ENCODE data around the gene CCL1. TPM values are rescaled to one million over a fixed set of nuclear protein-coding genes. Genes with fewer than 3 reads are reported as not detected.

The CCL1 gene
- polyA plus RNA-seq, 1 of the 3 experiments (the other 2 are of a cell fraction): not detected

DNA sequence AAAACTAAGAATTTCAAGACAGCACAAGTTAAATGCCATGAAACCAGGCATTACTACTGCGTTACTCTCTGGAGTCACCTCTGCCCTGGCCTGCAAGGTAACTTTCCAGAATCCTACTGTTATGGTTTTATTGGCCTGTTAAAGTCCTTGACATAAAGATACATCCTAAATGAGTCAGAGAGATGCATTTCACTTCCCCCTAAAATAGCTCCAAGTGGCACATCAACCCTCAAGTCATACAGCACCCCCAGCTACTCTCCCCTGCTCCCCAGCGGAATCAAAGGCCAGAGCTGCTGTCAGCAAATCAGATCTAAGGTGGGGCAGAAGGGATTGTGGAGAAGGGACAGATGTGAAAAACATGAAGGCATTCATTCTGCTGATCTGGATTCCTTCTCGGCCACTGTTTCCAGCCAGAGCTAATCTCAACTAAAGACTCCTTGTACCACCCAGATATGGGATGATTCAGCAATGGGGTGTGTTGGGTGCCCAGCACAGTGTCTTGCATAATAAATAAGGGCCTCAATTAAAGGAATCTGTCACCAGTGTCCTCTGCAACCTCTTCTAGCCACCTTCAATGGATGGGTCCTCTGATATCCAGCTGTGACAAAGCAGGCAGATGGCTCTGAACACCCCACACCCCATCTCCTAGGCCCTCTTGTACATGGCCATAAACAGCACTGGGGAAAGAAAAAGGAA is 8.5 kb upstream of the CCL1 start:
- Histone ChIP-seq H3K36me3 (replicated peaks in 1 of 2; ENCODE audit: control insufficient read depth in 1 of 2, insufficient read depth in 2 of 2, low read length in 1 of 2) (no peaks in the 10 kb centered on the region), H3K4me2 (no peak overlapping the region), H4K20me1 (ENCODE audit: insufficient read depth) (no peaks in the 10 kb centered on the region), H3K4me1 (ENCODE audit: control insufficient read depth in 1 of 2, insufficient read depth in 2 of 2, low read depth in 1 of 2, low read length in 1 of 2) (no peaks in the 10 kb centered on the region), H3K9ac (no peak overlapping the region), H3F3A (replicated peaks; ENCODE audit: insufficient read depth) (no peaks in the 10 kb centered on the region), H3K9me2 (no peaks in the 10 kb centered on the region), H3K27me3 (ENCODE audit: insufficient read depth) (no peaks in the 10 kb centered on the region; the same call in 1 of the 2 replicates), H3K79me2 (ENCODE audit: insufficient read depth) (no peaks in the 10 kb centered on the region), H3K27ac (ENCODE audit: low read depth in 2 of 2, low read length in 1 of 2) (no peak overlapping the region), H3K9me3 (no peaks in the 10 kb centered on the region), H3K4me3 (ENCODE audit: low read depth in 2 of 2, low read length in 1 of 2) (no peak overlapping the region), H2AFZ (ENCODE audit: low read depth) (no peak overlapping the region)
- 21% methylated on average over 3 of the region's 3 CpGs for WGBS (ENCODE audit: low lambda C conversion rate)
- CTCF ChIA-PET: interaction anchor here (2.5 to 4.6 kb wide), 2 partner anchors 10 to 171 kb away, joined by 11 to 53 read pairs; no protein-coding TSS in a partner anchor
- DNase-seq: no peak
- POLR2A ChIA-PET: no interaction called here
- TF ChIP-seq FOXM1 (IDR thresholded peaks at IDR 0.05; ENCODE audit: low read depth): no peak
- TF ChIP-seq, protein P1, sequence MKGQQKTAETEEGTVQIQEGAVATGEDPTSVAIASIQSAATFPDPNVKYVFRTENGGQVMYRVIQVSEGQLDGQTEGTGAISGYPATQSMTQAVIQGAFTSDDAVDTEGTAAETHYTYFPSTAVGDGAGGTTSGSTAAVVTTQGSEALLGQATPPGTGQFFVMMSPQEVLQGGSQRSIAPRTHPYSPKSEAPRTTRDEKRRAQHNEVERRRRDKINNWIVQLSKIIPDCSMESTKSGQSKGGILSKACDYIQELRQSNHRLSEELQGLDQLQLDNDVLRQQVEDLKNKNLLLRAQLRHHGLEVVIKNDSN (IDR thresholded peaks at IDR 0.05; ENCODE audit: borderline replicate concordance, low read depth): no peak
- TF ChIP-seq, protein P2, sequence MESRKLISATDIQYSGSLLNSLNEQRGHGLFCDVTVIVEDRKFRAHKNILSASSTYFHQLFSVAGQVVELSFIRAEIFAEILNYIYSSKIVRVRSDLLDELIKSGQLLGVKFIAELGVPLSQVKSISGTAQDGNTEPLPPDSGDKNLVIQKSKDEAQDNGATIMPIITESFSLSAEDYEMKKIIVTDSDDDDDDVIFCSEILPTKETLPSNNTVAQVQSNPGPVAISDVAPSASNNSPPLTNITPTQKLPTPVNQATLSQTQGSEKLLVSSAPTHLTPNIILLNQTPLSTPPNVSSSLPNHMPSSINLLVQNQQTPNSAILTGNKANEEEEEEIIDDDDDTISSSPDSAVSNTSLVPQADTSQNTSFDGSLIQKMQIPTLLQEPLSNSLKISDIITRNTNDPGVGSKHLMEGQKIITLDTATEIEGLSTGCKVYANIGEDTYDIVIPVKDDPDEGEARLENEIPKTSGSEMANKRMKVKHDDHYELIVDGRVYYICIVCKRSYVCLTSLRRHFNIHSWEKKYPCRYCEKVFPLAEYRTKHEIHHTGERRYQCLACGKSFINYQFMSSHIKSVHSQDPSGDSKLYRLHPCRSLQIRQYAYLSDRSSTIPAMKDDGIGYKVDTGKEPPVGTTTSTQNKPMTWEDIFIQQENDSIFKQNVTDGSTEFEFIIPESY (IDR thresholded peaks at IDR 0.05; ENCODE audit: borderline replicate concordance, low read depth): no peak
- TF ChIP-seq YY1 (IDR thresholded peaks at IDR 0.05; ENCODE audit: low read depth): no peak
- TF ChIP-seq MXI1 (IDR thresholded peaks at IDR 0.05; ENCODE audit: low read depth, low read length): no peak
- TF ChIP-seq CHD2 (IDR thresholded peaks at IDR 0.05; ENCODE audit: low read length, partially characterized antibody): no peak
- no peak for TF ChIP-seq FOSL2 (IDR thresholded peaks at IDR 0.05; ENCODE audit: borderline replicate concordance, low read depth)
- TF ChIP-seq MEF2A (IDR thresholded peaks at IDR 0.05; ENCODE audit: borderline replicate concordance, low read depth): no peak
- no peak for TF ChIP-seq TAF1 (IDR thresholded peaks at IDR 0.05; ENCODE audit: borderline replicate concordance, low read depth, low read length)
- TF ChIP-seq SMC3 (IDR thresholded peaks at IDR 0.05; ENCODE audit: low read depth, low read length): no peak
- no peak for TF ChIP-seq RFX5 (IDR thresholded peaks at IDR 0.05; ENCODE audit: low read length)
- TF ChIP-seq RCOR1 (IDR thresholded peaks at IDR 0.05; ENCODE audit: low read length): no peak
- TF ChIP-seq TEAD4 (IDR thresholded peaks at IDR 0.05; ENCODE audit: borderline replicate concordance, insufficient read depth): no peak
- TF ChIP-seq, protein P3, sequence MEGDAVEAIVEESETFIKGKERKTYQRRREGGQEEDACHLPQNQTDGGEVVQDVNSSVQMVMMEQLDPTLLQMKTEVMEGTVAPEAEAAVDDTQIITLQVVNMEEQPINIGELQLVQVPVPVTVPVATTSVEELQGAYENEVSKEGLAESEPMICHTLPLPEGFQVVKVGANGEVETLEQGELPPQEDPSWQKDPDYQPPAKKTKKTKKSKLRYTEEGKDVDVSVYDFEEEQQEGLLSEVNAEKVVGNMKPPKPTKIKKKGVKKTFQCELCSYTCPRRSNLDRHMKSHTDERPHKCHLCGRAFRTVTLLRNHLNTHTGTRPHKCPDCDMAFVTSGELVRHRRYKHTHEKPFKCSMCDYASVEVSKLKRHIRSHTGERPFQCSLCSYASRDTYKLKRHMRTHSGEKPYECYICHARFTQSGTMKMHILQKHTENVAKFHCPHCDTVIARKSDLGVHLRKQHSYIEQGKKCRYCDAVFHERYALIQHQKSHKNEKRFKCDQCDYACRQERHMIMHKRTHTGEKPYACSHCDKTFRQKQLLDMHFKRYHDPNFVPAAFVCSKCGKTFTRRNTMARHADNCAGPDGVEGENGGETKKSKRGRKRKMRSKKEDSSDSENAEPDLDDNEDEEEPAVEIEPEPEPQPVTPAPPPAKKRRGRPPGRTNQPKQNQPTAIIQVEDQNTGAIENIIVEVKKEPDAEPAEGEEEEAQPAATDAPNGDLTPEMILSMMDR (IDR thresholded peaks at IDR 0.05): no peak
- TF ChIP-seq, protein P4, sequence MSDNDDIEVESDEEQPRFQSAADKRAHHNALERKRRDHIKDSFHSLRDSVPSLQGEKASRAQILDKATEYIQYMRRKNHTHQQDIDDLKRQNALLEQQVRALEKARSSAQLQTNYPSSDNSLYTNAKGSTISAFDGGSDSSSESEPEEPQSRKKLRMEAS (IDR thresholded peaks at IDR 0.05; ENCODE audit: low read depth): no peak
- TF ChIP-seq, protein P5, sequence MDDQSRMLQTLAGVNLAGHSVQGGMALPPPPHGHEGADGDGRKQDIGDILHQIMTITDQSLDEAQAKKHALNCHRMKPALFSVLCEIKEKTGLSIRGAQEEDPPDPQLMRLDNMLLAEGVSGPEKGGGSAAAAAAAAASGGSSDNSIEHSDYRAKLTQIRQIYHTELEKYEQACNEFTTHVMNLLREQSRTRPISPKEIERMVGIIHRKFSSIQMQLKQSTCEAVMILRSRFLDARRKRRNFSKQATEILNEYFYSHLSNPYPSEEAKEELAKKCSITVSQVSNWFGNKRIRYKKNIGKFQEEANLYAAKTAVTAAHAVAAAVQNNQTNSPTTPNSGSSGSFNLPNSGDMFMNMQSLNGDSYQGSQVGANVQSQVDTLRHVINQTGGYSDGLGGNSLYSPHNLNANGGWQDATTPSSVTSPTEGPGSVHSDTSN (IDR thresholded peaks at IDR 0.05): no peak
- no peak for TF ChIP-seq POLR2AphosphoS5 (IDR thresholded peaks at IDR 0.05; ENCODE audit: low read depth, low read length)
- TF ChIP-seq, protein P6, sequence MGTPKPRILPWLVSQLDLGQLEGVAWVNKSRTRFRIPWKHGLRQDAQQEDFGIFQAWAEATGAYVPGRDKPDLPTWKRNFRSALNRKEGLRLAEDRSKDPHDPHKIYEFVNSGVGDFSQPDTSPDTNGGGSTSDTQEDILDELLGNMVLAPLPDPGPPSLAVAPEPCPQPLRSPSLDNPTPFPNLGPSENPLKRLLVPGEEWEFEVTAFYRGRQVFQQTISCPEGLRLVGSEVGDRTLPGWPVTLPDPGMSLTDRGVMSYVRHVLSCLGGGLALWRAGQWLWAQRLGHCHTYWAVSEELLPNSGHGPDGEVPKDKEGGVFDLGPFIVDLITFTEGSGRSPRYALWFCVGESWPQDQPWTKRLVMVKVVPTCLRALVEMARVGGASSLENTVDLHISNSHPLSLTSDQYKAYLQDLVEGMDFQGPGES (IDR thresholded peaks at IDR 0.05; ENCODE audit: low read depth, low read length): no peak
- TF ChIP-seq EZH2phosphoT487 (IDR thresholded peaks at IDR 0.05; ENCODE audit: borderline replicate concordance, low read depth): no peak

Measured in SK-N-SH (cell line).